KG1 (cell line): ENCODE results near the gene UGT8.
"Not testable (repeated sequence)": the region's sequence is repeated elsewhere in the genome, so short reads cannot be mapped to it uniquely, and the experiment has no call there.

ENCODE experiments used
- DNase-seq: peaks from one replicate; lab custom pipeline; 2025; lab: John Stamatoyannopoulos, UW

Gene UGT8

GRCh38 chr4:114606245-114606644 lies 7.6 kb downstream of the UGT8 start:
- no peak for DNase-seq

- DNase-seq: no peak
Measured at GRCh38 chr4:114607056-114607455, 8.4 kb downstream of the UGT8 start.

- DNase-seq: no peak
Measured at GRCh38 chr4:114613560-114613959, 15.0 kb downstream of the UGT8 start.

GRCh38 chr4:114615435-114615834 lies 16.8 kb downstream of the UGT8 start:
- no peak for DNase-seq

GRCh38 chr4:114616036-114616435 lies 17.4 kb downstream of the UGT8 start:
- DNase-seq: not testable (repeated sequence)

- DNase-seq: no peak
Measured at GRCh38 chr4:114626196-114626595, 27.6 kb downstream of the UGT8 start.

GRCh38 chr4:114636192-114636935 lies 37.8 kb downstream of the UGT8 start:
- DNase-seq: no peak

- DNase-seq: no peak
Measured at GRCh38 chr4:114642173-114642780, 43.7 kb downstream of the UGT8 start.

GRCh38 chr4:114649908-114650307 lies 51.3 kb downstream of the UGT8 start:
- no peak for DNase-seq

GRCh38 chr4:114653675-114654074 lies 55.1 kb downstream of the UGT8 start:
- DNase-seq: no peak

GRCh38 chr4:114654592-114654991 lies 56.0 kb downstream of the UGT8 start:
- no peak for DNase-seq

GRCh38 chr4:114658179-114658578 lies 59.6 kb downstream of the UGT8 start:
- no peak for DNase-seq

GRCh38 chr4:114658776-114659175 lies 60.2 kb downstream of the UGT8 start:
- DNase-seq: no peak

GRCh38 chr4:114659386-114660008 lies 60.9 kb downstream of the UGT8 start:
- DNase-seq: peak; percentile 27

GRCh38 chr4:114663083-114663482 lies 64.5 kb downstream of the UGT8 start:
- no peak for DNase-seq

- no peak for DNase-seq
Measured at GRCh38 chr4:114668577-114668976, 70.0 kb downstream of the UGT8 start.

GRCh38 chr4:114670733-114671132 lies 72.1 kb downstream of the UGT8 start:
- DNase-seq: not testable (repeated sequence)

- DNase-seq: no peak
Measured at GRCh38 chr4:114673306-114673705, 74.7 kb downstream of the UGT8 start.

GRCh38 chr4:114674080-114674479 lies 75.5 kb downstream of the UGT8 start:
- DNase-seq: no peak

GRCh38 chr4:114677346-114677979 lies 78.9 kb downstream of the UGT8 start:
- DNase-seq: no peak

GRCh38 chr4:114684462-114684861 lies 85.9 kb downstream of the UGT8 start:
- no peak for DNase-seq

GRCh38 chr4:114688059-114688458 lies 89.5 kb downstream of the UGT8 start:
- DNase-seq: no peak

- no peak for DNase-seq
Measured at GRCh38 chr4:114690571-114690970, 92.0 kb downstream of the UGT8 start.
